Esophagus mucosa (tissue), 1 donor: ENCODE data around the gene ALDH16A1. TPM values are rescaled to one million over a fixed set of nuclear protein-coding genes. Genes with fewer than 3 reads are reported as not detected.
"Not testable (repeated sequence)": the region's sequence is repeated elsewhere in the genome, so short reads cannot be mapped to it uniquely, and the experiment has no call there.

Experiments
- ATAC-seq: fragments of 200-7000 bp; cut with Tn5 transposase; one replicate; pipeline ENCODE4 v1.9.1; 2020
- total RNA-seq: library from RNA; stranded (reverse); gene quantifications from one replicate; pipeline ENCODE4 v1.2.4, GENCODE V29; 2023
- donor health status: DM: yes; HTN: yes; CAD: no.

Gene ALDH16A1
- total RNA-seq, 1 donor from 2014 or later: 27.2 TPM

DNA sequence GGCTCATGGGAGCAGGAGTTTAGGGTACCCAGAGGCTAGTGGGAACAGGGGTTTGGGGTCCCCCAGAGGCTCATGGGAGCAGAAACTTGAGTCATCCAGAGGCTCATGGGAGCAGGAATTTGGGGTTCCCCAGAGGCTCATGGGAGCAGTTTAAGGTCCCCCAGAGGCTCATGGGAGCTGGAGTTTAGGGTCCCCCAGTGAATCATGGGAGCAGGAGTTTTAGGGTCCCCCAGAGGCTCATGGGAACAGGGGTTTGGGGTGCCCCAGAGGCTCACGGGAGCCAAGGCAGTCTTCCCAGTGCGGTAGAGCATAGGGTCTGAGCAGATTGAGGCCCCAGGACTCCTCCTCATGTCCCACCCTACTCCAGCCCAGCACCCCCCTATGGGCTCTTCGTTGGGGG is 12.3 kb downstream of the ALDH16A1 start:
- no peak for ATAC-seq

DNA sequence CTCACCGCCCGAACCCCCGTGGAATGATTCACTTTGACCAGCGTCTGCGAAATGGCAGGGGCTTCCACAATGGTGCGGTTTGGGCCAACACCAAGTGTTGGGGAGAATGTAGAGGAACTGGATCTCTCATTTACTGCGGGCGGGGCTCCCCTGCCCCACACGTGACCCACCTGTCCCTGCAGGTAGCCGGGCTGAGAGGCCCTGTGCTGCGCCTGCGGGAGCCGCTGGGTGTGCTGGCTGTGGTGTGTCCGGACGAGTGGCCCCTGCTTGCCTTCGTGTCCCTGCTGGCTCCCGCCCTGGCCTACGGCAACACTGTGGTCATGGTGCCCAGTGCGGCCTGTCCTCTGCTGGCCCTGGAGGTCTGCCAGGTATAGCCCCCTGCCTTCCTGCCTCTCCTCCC is 15.2 kb downstream of the ALDH16A1 start:
- ATAC-seq: peak; percentile 88

DNA sequence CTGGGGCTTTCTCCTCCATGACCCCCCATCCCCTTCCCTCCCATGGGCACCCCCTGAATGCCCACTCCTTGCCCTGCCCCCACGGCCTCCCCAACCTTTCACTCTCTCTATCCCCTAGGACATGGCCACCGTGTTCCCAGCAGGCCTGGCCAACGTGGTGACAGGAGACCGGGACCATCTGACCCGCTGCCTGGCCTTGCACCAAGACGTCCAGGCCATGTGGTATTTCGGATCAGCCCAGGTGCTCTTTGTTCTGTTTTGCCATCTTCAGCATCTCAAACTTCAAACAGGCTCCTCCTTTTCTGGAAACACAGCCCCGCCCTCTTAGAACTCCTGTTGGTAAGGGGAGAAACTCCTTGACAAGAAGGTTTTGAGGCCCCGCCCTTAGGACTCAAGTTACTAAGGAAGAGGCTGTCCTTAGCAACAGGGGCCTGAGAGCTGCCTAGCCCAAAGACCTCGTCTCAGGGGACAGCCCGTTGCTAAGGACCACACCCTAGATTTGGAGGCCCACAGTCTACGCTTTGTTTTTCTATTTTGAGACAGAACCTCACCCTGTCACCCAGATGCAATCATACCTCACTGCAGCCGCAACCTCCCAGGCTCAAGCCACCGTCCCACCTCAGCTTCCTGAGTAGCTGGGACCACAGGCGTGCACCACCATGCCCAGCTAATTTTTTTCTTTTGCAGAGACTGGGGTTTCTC is 15.9 kb downstream of the ALDH16A1 start:
- ATAC-seq: peak; percentile 78

DNA sequence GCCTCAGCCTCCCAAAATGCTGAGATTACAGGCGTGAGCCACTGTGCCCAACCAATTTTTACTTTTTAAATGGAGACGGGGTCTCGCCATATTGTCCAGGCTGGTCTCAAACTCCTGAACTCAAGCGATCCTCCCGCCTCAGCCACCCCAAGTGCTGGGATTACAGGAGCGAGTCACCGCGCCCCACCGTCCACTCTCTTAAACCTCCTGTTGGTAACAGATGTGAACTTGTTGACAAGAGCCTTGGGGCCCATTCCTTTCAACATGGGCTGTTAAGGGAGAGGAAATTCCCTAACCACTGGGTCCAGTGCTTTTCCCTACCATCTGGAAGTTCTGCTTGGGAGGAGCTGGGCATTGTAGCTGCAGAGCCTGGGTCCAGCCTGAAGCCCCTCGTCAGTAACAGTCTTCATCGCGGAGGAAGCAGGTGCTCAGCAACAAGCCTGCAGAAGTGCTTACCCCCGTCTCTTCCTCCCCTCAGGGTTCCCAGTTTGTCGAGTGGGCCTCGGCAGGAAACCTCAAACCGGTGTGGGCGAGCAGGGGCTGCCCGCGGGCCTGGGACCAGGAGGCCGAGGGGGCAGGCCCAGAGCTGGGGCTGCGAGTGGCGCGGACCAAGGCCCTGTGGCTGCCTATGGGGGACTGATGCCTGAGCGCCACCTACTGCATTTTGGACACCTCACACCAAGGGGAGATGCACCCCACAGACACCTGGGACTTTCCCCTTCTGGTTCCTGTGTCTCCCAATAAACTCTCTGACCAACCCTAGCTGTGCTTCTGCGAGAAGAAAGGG is 17.0 kb downstream of the ALDH16A1 start:
- ATAC-seq: peak; percentile 5

DNA sequence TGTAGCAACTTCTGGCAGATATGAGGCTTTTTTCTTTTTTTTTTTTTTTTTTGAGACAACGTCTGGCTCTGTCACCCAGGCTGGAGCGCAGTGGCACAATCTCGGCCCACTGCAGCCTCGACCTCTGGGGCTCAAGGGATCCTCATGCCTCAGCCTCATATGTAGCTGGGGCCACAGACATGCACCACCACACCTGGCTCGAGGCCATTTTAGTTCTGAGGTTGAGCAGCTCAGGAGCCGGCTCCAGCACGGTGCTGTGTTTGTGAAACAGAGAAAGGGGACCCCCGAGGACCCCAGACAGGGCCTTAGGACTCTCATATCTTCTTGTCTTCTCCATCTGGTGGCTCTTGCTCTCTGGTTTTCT is 17.6 kb downstream of the ALDH16A1 start:
- ATAC-seq: no peak

DNA sequence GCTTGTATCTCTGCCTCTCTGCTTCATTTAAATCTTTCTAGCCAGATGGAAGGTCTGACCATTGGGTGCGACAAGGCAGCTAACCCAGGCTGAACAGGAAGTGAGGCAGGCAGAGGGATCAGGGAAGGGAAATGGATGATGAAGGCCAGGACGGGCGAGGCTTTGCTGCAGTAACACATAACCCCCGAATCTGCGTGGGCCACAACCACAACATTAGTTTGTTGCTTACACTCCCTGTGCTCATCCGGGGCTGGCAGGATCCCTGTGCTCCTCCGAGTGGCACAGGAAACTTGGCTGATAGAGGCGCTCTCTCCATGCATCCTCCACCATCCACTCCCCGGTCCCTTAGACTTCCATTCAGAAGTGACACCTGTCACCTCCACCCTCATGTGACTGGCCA is 19.9 kb downstream of the ALDH16A1 start:
- no peak for ATAC-seq

DNA sequence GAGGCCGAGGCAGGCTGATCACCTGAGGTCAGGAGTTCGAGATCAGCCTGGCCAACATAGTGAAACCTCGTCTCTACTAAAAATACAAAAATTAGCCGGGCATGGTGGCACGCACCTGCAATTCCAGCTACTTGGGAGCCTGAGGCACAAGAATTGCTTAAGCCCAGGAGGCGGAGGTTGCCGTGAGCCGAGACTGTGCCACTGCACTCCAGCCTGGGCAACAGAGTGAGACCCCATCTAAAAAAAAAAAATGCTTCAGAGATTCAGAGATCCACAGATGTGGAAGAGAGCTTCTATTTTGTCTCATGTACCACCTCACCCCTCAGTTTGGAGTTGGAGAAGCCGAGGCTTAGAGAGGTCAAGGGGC is 20.5 kb downstream of the ALDH16A1 start:
- ATAC-seq: not testable (repeated sequence)

DNA sequence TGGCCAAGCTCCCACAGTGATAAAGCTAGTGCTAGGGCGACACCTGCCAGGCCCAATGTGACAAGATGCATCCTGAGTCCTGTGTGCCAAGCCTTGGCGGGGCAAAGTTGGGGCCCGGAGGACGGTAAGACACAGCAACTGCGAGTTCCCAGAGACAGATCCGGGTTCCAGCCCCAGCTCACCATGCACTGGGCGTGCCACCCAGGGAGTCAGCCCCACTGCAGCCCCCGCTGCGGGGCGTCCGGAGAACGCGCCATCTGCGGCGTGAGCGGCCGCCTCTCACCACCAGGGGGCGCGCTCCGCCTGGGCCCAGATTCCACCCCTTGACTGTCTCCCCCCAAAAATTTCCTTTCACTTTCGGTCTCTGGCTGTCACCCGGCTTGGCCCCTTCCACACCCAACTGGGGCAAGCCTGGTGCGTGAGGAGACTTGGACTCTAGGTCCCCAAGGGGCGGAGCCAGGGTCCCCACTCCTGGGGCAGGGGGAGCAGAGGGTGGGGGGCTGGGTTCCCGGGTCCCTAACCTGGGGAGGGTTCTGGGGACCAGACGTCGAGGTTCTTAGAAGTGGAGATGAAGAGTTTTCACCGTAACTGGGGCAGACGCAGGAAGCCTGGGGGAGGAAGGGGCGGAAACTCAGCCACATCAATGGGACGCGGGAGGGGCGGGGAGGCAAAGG is 21.0 kb downstream of the ALDH16A1 start, which contains the start of gene FLT3LG:
TSS of gene FLT3LG (plus strand) at position 348 of the 674 bp plus-strand sequence. CDS start 425 bp downstream, outside the sequence.
- ATAC-seq: peak; percentile 59

DNA sequence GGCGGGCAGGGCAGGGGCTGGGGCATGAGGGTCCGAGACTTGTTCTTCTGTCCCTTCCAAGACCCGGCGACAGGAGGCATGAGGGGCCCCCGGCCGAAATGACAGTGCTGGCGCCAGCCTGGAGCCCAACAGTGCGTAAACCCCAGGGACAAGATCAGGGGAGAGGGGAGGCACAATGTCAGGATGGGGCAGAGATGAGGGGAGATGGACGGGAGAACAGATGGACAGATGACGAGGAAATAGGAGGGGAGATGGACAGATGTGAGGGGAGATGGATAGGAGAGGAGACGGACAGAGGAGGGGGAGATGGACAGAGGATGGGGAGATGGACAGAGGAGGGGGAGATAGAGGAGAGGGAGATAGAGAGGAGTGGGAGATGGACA is 21.5 kb downstream of the ALDH16A1 start:
- ATAC-seq: no peak

DNA sequence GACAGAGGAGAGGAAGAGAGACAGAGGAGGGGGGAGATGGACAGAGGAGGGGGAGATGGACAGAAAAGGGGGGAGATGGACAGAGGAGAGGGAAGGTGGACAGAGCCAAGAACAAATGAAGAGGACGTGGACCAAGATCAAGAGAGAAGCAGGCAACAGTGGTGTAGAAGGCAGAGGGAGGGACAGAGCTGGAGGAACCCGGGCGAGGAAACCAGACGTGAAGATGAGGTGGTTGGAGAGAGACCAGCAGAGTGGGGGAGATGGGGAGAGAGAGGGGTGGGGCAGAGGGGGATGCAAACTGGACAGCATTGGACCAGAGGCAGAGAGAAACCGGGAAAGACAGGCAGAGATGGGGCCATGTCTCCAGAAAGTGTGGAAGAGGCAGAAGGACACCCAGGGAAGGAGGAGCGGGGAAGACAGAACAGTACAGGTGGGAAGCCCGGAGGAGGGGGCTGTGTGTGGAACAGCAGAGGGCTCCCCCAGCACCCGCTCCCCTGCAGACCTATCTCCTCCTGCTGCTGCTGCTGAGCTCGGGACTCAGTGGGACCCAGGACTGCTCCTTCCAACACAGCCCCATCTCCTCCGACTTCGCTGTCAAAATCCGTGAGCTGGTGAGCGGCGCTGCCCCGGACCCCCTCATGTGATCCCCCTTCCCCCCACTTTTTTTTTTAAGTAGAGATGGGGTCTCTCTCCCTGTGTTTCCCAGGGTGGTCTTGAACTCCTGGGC is 22.3 kb downstream of the ALDH16A1 start:
- no peak for ATAC-seq

DNA sequence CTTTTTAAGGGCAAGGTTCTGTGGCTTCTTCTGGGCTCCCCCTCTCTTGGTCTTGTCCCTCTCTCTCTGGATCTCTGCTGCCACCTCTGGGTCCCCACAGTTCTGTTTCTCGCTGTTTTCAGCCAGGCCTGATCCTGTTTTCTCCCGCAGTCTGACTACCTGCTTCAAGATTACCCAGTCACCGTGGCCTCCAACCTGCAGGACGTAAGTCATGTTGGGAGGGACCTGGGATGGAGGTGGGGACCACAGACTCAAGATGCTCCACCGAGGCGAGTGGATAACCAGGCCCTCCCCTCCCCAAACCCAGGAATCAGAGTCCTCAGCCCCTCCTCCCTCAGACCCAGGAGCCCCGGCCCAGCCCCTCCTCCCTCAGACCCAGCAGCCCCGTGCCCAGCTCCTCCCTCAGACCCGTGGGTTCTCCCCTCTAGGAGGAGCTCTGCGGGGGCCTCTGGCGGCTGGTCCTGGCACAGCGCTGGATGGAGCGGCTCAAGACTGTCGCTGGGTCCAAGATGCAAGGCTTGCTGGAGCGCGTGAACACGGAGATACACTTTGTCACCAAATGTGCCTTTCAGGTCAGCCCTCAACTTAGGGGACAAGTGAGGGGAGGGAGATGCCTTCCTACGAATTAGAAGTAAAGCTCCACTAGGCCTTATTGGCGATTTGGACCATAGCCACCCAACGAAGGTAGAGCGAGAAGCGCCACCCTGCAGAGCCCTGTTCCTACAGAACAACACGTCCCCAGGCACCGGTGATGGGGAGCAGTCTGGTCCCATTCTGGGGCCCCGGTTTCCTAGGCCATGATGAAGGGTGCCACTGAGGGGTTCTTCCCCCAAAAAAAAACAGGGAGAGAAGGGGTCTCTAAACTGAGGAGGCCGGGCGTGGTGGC is 23.2 kb downstream of the ALDH16A1 start:
- peak; percentile 23 for ATAC-seq

DNA sequence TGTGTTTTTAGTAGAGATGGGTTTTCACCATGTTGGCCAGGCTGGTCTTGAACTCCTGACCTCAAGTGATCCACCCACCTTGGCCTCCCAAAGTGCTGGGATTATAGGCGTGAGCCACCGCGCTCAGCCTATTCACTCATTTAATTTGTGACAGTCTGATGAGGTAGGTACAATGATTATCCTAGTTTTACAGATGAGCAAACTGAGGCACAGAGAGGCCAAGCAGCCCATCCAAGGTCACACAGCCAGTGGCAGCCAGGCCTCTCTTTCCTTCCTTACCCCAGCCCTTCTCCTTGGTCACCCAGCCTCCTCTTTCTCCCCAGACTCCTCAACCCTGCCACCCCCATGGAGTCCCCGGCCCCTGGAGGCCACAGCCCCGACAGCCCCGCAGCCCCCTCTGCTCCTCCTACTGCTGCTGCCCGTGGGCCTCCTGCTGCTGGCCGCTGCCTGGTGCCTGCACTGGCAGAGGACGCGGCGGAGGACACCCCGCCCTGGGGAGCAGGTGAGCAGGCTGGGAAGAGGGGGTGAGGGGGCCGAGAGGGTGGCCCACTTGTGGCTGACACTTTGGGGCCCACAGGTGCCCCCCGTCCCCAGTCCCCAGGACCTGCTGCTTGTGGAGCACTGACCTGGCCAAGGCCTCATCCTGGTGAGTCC is 27.1 kb downstream of the ALDH16A1 start:
- ATAC-seq: peak; percentile 4

DNA sequence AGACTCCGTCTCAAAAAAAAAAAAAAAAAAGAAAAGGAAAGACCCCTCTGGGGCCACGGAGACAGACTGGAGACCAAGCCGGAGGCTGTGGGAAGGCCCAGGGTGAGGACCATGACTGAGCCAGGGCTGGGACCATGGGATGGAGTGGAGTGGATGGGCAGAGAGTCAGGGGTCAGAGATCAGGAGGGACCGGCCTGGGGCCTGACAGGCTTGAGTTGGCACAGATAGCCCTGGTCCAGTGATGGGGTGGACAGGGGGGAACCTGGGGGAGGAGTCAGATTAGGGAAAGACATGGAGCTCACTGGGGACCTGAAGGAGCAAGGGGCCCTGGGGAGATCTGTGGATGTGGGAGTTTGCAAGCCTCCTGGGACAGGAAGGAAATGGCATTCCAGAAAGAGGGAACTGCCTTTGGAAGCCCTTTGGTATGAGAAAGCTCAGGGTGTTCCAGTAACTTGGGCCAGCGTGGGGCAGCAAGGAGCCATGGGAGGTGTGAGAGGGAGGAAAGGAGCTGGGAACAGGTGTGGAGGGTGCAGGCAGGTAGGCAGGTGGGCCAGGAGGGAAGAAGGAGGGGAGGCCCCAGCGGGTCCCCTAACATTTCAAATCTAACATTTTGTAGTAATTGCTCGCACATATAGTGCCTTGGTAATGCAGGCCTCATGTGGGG is 28.1 kb downstream of the ALDH16A1 start:
- peak; percentile 19 for ATAC-seq

DNA sequence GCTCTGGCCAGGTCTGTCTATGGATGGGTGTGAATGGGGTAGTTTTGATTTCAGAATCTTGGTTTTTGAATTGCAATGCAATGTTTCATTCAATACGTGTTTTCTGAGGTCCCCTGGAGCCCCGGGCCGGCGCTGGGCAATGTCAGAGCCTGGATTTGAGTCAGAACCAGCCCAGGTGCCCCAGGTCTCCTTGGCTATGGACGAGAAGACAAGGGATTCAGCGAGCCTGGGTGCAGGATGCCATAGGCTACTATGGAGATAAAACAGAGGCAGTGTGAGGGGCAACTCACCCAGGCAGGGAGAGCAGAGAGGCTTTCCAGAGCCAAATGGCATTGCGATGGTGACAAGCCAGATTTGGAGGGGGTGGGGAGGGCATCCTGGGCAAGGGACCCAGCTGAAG is 33.2 kb downstream of the ALDH16A1 start:
- no peak for ATAC-seq

DNA sequence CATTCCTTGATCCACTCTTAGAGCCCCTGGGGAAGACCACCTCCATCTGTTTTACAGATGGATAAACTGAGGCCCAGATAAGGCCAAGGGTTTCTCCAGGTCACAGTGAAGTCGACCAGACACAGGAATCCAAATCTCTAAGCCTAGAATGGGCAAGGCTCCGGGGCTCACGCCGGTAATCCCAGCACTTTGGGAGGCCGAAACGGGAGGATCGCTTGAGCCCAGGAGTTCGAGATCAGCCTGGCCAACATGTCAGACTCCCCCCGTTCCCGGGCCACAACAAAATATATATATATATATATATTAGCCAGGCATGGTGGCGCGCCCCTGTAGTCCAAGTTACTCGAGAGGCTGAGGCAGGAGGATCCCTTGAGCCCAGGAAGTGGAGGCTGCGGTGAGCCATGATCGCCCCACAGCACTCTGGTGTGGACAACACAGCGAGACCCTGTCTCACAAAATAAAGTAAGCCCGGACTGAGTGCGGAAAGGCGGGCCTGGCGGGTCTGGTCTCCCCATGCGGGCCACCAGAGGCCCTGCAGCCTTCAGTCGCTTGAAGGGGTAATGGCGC is 33.8 kb downstream of the ALDH16A1 start:
- ATAC-seq: no peak

DNA sequence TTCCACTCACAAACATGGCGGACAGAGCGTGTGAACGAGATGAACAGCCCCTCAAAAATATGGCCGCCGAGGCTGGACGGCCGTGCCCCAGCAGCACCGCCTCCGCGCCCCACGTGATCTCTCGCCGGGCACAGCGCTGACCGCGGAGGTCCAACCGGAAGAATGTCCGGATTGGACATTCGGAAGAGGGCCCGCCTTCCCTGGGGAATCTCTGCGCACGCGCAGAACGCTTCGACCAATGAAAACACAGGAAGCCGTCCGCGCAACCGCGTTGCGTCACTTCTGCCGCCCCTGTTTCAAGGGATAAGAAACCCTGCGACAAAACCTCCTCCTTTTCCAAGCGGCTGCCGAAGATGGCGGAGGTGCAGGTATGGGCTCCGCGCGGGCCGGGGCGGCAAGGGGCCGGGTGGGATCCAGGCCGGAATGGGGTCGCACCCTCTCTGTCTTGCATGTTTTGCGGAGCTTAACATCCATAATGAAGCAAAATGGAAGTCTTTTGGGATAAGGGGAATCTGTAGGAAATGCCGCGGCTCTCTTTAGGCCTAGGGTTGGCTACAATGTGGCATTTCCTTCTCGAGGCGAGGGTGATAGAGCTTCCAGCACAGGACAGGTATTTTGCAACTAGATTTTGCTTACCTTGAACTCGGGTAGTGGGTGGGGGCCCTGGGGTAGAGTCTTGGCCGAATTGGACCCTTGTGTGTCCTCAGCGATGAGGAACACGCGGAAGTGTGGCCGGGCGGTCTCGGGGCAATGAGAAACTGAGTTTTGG is 34.4 kb downstream of the ALDH16A1 start, which contains the start of gene RPL13A:
TSS of gene RPL13A (plus strand) at position 332 of the 769 bp plus-strand sequence. CDS start at position 354, 22 bp downstream.
- ATAC-seq: peak; percentile 94

DNA sequence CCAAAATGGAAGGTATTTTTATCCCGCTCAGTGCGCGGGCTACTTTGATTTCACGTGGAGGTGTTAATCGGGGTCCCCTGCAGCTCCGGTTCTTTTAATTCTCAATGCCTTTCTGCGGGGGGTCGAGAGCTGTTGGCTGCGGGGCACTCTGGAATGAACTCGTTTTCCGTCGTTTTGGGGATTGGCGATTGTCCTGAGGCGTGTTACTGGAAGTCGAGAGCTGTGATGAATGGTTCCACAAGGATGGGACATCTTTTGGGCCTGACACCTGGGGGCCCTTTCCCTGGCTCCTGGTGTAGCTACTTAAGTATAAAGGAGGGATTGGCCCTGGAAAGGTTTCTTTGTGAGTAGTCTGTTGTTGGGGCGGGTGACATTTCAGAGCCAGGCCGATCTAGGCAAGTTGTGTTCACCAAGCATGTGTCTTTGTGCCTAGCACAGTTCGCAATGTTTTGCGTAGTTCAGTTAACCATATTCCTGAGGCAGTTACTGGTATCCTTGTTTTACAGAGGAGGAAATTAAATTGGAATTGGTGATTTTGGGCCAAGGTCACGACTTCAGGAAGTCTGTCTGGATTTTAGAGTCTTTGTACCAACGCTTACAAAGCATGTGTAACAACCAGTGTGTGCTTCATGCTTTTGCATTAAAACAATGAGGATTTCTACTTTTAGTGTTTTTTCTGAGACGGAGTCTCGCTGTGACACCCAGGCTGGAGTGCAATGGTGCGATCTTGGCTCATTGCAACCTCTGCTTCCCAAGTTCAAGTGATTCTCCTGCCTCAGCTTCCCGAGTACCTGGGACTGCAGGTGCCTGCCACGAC is 35.2 kb downstream of the ALDH16A1 start:
- ATAC-seq: no peak

DNA sequence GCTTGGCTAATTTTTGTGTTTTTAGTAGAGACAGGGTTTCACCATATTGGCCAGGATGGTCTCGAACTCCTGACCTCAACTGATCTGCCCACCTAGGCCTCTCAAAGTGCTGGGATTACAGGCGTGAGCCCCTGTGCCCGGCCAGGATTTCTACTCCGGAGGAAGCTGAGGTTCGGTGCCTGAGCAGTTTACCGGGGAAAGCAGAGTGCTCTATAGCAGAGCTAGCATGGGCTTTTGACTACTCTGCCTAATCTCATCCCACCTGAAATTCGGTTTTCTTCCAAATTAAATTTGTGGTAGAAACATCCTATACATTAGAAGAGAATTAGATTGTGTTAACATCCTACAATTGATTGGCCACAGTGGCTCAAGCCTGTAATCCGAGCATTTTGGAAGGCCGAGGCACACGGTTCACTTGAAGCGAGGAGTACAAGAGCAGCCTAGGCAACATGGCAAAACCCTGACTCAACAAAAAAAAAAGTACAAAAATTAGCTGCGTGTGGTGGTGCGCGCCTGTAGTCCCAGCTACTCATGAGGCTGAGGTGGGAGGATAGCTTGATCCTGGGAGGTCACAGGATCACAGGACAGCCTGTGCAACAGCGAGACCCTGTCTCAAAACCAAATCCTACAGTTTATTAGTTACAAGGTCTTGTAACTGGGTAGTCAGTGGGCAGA is 36.0 kb downstream of the ALDH16A1 start:
- ATAC-seq: no peak
